A549 (cell line): Measurements from ENCODE around the gene TMEM219.

ENCODE experiments used
- MYC ChIP-seq: IDR thresholded peaks from 2 replicates; pipeline ENCODE4 v1.6.1; 2012; ENCODE audit warnings: mild to moderate bottlenecking, inconsistent platforms, low read length, improper control_type of control experiment, borderline replicate concordance
- POLR2A ChIP-seq: IDR thresholded peaks from 2 replicates; pipeline ENCODE4 v1.6.1; 2012; ENCODE audit warnings: mild to moderate bottlenecking, low read length
- RAD21 ChIP-seq, 2 experiments: fragments of >200 bp in 1 of 2; sonication (Bioruptor Twin) in 1 of 2; formaldehyde crosslinking in 1 of 2; IDR thresholded peaks in 1 of 2; conservative IDR thresholded peaks in 1 of 2; 2 replicates in 1 of 2; 3 replicates in 1 of 2; pipeline ENCODE4 v1.6.1; 2012 to 2018; ENCODE audit warnings: inconsistent platforms in 1 of 2
- RNF2 ChIP-seq: fragments of 200-600 bp; sonication (generic); IDR thresholded peaks from 2 replicates; pipeline ENCODE4 v1.6.1; 2016; ENCODE audit warnings: low read depth, mild to moderate bottlenecking, antibody characterized with exemption, moderate library complexity, borderline replicate concordance
- ZC3H11A ChIP-seq: fragments of 450-650 bp; IDR thresholded peaks from 2 replicates; pipeline ENCODE4 v1.6.1; 2014; ENCODE audit warnings: antibody characterized with exemption, mild to moderate bottlenecking
- ZSCAN20 ChIP-seq: fragments of 250-450 bp; sonication (Bioruptor Pico); IDR thresholded peaks from 2 replicates; pipeline ENCODE4 v1.8.0; 2022; ENCODE audit warnings: mild to moderate bottlenecking, moderate library complexity
- TF ChIP-seq, protein P1 (sequence below): fragments of >200 bp; sonication (Bioruptor Twin); formaldehyde crosslinking; IDR thresholded peaks from 3 replicates; pipeline ENCODE4 v1.5.1; 2016
- TF ChIP-seq, protein P2 (sequence below): fragments of >200 bp; sonication (Bioruptor Twin); formaldehyde crosslinking; IDR thresholded peaks from 3 replicates; pipeline ENCODE4 v1.6.1; 2016
- TF ChIP-seq, protein P3 (sequence below): fragments of 450-650 bp; IDR thresholded peaks from 2 replicates; pipeline ENCODE4 v1.6.1; 2014; ENCODE audit warnings: antibody characterized with exemption
- TF ChIP-seq, protein P4 (sequence below): fragments of 150-350 bp; IDR thresholded peaks from 2 replicates; pipeline ENCODE4 v1.6.1; 2014; ENCODE audit warnings: low read depth, mild to moderate bottlenecking, low read length
- TF ChIP-seq, protein P5 (sequence below): fragments of 200-600 bp; sonication (generic); IDR thresholded peaks from 2 replicates; pipeline ENCODE4 v1.6.1; 2016; ENCODE audit warnings: antibody characterized with exemption, mild to moderate bottlenecking, moderate library complexity

DNA sequence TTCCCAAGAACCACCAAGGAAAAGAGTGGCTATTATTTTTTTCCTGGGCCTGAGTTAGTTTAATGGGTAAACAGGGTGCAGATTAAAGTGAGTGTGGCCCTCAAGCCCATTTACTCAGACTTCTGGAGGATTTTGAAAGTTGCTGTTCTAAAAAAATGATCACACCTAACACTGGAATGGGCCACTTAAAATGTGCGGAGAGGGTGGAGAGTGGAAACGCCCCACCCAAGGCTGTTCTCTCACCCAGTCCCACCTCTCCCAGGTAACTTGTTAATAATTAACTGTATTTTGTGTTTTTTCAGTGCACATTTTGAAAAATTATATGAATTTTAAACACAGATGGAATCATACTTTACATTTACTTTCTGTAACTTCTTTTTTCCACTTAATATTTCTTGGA, 28.2 kb downstream of the TMEM219 start:
- TF ChIP-seq, protein P1, sequence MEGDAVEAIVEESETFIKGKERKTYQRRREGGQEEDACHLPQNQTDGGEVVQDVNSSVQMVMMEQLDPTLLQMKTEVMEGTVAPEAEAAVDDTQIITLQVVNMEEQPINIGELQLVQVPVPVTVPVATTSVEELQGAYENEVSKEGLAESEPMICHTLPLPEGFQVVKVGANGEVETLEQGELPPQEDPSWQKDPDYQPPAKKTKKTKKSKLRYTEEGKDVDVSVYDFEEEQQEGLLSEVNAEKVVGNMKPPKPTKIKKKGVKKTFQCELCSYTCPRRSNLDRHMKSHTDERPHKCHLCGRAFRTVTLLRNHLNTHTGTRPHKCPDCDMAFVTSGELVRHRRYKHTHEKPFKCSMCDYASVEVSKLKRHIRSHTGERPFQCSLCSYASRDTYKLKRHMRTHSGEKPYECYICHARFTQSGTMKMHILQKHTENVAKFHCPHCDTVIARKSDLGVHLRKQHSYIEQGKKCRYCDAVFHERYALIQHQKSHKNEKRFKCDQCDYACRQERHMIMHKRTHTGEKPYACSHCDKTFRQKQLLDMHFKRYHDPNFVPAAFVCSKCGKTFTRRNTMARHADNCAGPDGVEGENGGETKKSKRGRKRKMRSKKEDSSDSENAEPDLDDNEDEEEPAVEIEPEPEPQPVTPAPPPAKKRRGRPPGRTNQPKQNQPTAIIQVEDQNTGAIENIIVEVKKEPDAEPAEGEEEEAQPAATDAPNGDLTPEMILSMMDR: no peak
- TF ChIP-seq ZSCAN20 (CRISPR knock-in tag) (no peak), POLR2A (no peak), RNF2 (no peak), MYC (no peak), ZC3H11A (no peak), RAD21 (conservative IDR thresholded peaks at IDR 0.05 in 1 of 2, IDR thresholded peaks at IDR 0.05 in 1 of 2) (no peak)
- TF ChIP-seq, protein P2, sequence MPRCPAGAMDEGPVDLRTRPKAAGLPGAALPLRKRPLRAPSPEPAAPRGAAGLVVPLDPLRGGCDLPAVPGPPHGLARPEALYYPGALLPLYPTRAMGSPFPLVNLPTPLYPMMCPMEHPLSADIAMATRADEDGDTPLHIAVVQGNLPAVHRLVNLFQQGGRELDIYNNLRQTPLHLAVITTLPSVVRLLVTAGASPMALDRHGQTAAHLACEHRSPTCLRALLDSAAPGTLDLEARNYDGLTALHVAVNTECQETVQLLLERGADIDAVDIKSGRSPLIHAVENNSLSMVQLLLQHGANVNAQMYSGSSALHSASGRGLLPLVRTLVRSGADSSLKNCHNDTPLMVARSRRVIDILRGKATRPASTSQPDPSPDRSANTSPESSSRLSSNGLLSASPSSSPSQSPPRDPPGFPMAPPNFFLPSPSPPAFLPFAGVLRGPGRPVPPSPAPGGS: no peak
- TF ChIP-seq, protein P3, sequence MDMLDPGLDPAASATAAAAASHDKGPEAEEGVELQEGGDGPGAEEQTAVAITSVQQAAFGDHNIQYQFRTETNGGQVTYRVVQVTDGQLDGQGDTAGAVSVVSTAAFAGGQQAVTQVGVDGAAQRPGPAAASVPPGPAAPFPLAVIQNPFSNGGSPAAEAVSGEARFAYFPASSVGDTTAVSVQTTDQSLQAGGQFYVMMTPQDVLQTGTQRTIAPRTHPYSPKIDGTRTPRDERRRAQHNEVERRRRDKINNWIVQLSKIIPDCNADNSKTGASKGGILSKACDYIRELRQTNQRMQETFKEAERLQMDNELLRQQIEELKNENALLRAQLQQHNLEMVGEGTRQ: no peak
- TF ChIP-seq, protein P4, sequence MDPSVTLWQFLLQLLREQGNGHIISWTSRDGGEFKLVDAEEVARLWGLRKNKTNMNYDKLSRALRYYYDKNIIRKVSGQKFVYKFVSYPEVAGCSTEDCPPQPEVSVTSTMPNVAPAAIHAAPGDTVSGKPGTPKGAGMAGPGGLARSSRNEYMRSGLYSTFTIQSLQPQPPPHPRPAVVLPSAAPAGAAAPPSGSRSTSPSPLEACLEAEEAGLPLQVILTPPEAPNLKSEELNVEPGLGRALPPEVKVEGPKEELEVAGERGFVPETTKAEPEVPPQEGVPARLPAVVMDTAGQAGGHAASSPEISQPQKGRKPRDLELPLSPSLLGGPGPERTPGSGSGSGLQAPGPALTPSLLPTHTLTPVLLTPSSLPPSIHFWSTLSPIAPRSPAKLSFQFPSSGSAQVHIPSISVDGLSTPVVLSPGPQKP: no peak
- TF ChIP-seq, protein P5, sequence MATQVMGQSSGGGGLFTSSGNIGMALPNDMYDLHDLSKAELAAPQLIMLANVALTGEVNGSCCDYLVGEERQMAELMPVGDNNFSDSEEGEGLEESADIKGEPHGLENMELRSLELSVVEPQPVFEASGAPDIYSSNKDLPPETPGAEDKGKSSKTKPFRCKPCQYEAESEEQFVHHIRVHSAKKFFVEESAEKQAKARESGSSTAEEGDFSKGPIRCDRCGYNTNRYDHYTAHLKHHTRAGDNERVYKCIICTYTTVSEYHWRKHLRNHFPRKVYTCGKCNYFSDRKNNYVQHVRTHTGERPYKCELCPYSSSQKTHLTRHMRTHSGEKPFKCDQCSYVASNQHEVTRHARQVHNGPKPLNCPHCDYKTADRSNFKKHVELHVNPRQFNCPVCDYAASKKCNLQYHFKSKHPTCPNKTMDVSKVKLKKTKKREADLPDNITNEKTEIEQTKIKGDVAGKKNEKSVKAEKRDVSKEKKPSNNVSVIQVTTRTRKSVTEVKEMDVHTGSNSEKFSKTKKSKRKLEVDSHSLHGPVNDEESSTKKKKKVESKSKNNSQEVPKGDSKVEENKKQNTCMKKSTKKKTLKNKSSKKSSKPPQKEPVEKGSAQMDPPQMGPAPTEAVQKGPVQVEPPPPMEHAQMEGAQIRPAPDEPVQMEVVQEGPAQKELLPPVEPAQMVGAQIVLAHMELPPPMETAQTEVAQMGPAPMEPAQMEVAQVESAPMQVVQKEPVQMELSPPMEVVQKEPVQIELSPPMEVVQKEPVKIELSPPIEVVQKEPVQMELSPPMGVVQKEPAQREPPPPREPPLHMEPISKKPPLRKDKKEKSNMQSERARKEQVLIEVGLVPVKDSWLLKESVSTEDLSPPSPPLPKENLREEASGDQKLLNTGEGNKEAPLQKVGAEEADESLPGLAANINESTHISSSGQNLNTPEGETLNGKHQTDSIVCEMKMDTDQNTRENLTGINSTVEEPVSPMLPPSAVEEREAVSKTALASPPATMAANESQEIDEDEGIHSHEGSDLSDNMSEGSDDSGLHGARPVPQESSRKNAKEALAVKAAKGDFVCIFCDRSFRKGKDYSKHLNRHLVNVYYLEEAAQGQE: no peak
